ENCODE measurements around the gene ZNRF4.

ZNRF4 gene

GRCh38 chr19:5460748-5461147 lies 5.5 kb downstream of the ZNRF4 start:
- H3K4me1 ChIP-seq (ENCODE audit: insufficient read depth, low read length, severe bottlenecking), result no peaks in the 10 kb centered on the region
- no peak overlapping the region for H3K4me2 ChIP-seq (ENCODE audit: low read length)
- TF ChIP-seq EZH2 (IDR thresholded peaks at IDR 0.05; ENCODE audit: borderline replicate concordance, low read length), result no peak
- no peak for TF ChIP-seq CTCF (IDR thresholded peaks at IDR 0.05; ENCODE audit: low read length)
- H3K79me2 ChIP-seq (ENCODE audit: insufficient read depth, low read length), result no peaks in the 10 kb centered on the region
- no peaks in the 10 kb centered on the region for H3K36me3 ChIP-seq (ENCODE audit: insufficient read depth, low read length)
- no peaks in the 10 kb centered on the region for H4K20me1 ChIP-seq (ENCODE audit: insufficient read depth, low read length)
- no peak overlapping the region for H3K27ac ChIP-seq (ENCODE audit: low read depth, low read length, poor library complexity, severe bottlenecking)
- no peaks in the 10 kb centered on the region for H3K9me2 ChIP-seq (ENCODE audit: low read depth, low read length)
- no peak overlapping the region for H2AFZ ChIP-seq (ENCODE audit: low read length)
- no peaks in the 10 kb centered on the region for H3K9me3 ChIP-seq (ENCODE audit: low read length)
- H3K9ac ChIP-seq (ENCODE audit: low read length), result no peak overlapping the region
- H3K4me3 ChIP-seq (ENCODE audit: low read depth, low read length, poor library complexity, severe bottlenecking), result no peak overlapping the region
- no peaks in the 10 kb centered on the region for H3F3A ChIP-seq (ENCODE audit: insufficient read depth, low read length)
- H3K27me3 ChIP-seq (ENCODE audit: insufficient read depth, low read length), result no peaks in the 10 kb centered on the region

- no peak overlapping the region for H3K4me2 ChIP-seq (ENCODE audit: low read length)
- no peaks in the 10 kb centered on the region for H3K36me3 ChIP-seq (ENCODE audit: insufficient read depth, low read length)
- no peak for TF ChIP-seq EZH2 (IDR thresholded peaks at IDR 0.05; ENCODE audit: borderline replicate concordance, low read length)
- no peak for TF ChIP-seq CTCF (IDR thresholded peaks at IDR 0.05; ENCODE audit: low read length)
- H3K27me3 ChIP-seq (ENCODE audit: insufficient read depth, low read length), result no peaks in the 10 kb centered on the region
- no peaks in the 10 kb centered on the region for H3K9me3 ChIP-seq (ENCODE audit: low read length)
- no peak overlapping the region for H2AFZ ChIP-seq (ENCODE audit: low read length)
- no peak overlapping the region for H3K9ac ChIP-seq (ENCODE audit: low read length)
- no peaks in the 10 kb centered on the region for H3K79me2 ChIP-seq (ENCODE audit: insufficient read depth, low read length)
- no peaks in the 10 kb centered on the region for H3K9me2 ChIP-seq (ENCODE audit: low read depth, low read length)
- no peaks in the 10 kb centered on the region for H3F3A ChIP-seq (ENCODE audit: insufficient read depth, low read length)
- H3K4me1 ChIP-seq (ENCODE audit: insufficient read depth, low read length, severe bottlenecking), result no peaks in the 10 kb centered on the region
- H3K27ac ChIP-seq (ENCODE audit: low read depth, low read length, poor library complexity, severe bottlenecking), result no peak overlapping the region
- no peak overlapping the region for H3K4me3 ChIP-seq (ENCODE audit: low read depth, low read length, poor library complexity, severe bottlenecking)
- no peaks in the 10 kb centered on the region for H4K20me1 ChIP-seq (ENCODE audit: insufficient read depth, low read length)
Observed at GRCh38 chr19:5463959-5464358, 8.7 kb downstream of the ZNRF4 start.

- no peaks in the 10 kb centered on the region for H3K9me3 ChIP-seq (ENCODE audit: low read length)
- H3K4me3 ChIP-seq (ENCODE audit: low read depth, low read length, poor library complexity, severe bottlenecking), result no peak overlapping the region
- no peak overlapping the region for H2AFZ ChIP-seq (ENCODE audit: low read length)
- no peak overlapping the region for H3K9ac ChIP-seq (ENCODE audit: low read length)
- TF ChIP-seq CTCF (IDR thresholded peaks at IDR 0.05; ENCODE audit: low read length) (no peak), EZH2 (IDR thresholded peaks at IDR 0.05; ENCODE audit: borderline replicate concordance, low read length) (no peak)
- no peaks in the 10 kb centered on the region for H3F3A ChIP-seq (ENCODE audit: insufficient read depth, low read length)
- no peak overlapping the region for H3K27ac ChIP-seq (ENCODE audit: low read depth, low read length, poor library complexity, severe bottlenecking)
- H3K4me1 ChIP-seq (ENCODE audit: insufficient read depth, low read length, severe bottlenecking), result no peaks in the 10 kb centered on the region
- no peaks in the 10 kb centered on the region for H4K20me1 ChIP-seq (ENCODE audit: insufficient read depth, low read length)
- H3K27me3 ChIP-seq (ENCODE audit: insufficient read depth, low read length), result no peaks in the 10 kb centered on the region
- no peaks in the 10 kb centered on the region for H3K36me3 ChIP-seq (ENCODE audit: insufficient read depth, low read length)
- no peaks in the 10 kb centered on the region for H3K9me2 ChIP-seq (ENCODE audit: low read depth, low read length)
- H3K79me2 ChIP-seq (ENCODE audit: insufficient read depth, low read length), result no peaks in the 10 kb centered on the region
- no peak overlapping the region for H3K4me2 ChIP-seq (ENCODE audit: low read length)
Observed at GRCh38 chr19:5466072-5466471, 10.9 kb downstream of the ZNRF4 start.
